ENCODE results near the gene PRRX1. TPM values are rescaled to one million over a fixed set of nuclear protein-coding genes. Genes with fewer than 3 reads are reported as not detected.
A peak's percentile ranks its signal among the peaks of the same experiment; 100 is the strongest.

PRRX1 gene
- total and polyA plus RNA-seq, 12 donors = 23.0 to 113 (median 97.7) TPM

DNA sequence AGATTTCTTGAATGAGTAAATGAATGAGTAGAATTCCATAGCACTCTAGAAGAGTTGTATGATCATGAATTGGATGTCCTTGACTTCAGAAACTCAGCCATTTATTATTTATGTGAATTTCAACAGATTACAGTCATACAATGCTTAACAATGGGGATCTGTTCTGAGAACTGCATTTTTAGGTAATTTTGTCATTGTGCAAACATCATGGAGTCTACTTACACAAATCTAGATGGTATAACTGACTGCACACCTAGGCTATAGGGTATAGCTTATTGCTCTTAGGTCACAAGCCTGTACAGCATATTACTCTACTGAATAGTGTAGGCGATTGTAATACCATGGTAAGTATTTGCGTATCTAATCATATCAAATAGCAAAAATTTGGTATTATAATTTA, 59.6 kb downstream of the PRRX1 start:
- ATAC-seq = no peak

GRCh38 chr1:170725326-170725725, 61.4 kb downstream of the PRRX1 start:
- peaks cover 5 to 32% (median 14%) of the 10 kb centered on the region in 9 donors for H3K4me1 ChIP-seq
- ATAC-seq = peak in 2 of 8 donors; percentile 32 to 50
- peak overlapping the region in 1 of 10 donors; percentile 31 for H3K27ac ChIP-seq
- H3K9me3 ChIP-seq = peaks cover 0 to 10% (median 0%) of the 10 kb centered on the region in 11 donors
- no peaks in the 10 kb centered on the region for H3K27me3 ChIP-seq
- H3K4me3 ChIP-seq = no peak overlapping the region
- peaks cover 0 to 75% (median 7%) of the 10 kb centered on the region in 9 donors for H3K36me3 ChIP-seq
- no peak for DNase-seq
- intact Hi-C loops (cut with DNase I) = no loop called here
- TF ChIP-seq, protein P1, sequence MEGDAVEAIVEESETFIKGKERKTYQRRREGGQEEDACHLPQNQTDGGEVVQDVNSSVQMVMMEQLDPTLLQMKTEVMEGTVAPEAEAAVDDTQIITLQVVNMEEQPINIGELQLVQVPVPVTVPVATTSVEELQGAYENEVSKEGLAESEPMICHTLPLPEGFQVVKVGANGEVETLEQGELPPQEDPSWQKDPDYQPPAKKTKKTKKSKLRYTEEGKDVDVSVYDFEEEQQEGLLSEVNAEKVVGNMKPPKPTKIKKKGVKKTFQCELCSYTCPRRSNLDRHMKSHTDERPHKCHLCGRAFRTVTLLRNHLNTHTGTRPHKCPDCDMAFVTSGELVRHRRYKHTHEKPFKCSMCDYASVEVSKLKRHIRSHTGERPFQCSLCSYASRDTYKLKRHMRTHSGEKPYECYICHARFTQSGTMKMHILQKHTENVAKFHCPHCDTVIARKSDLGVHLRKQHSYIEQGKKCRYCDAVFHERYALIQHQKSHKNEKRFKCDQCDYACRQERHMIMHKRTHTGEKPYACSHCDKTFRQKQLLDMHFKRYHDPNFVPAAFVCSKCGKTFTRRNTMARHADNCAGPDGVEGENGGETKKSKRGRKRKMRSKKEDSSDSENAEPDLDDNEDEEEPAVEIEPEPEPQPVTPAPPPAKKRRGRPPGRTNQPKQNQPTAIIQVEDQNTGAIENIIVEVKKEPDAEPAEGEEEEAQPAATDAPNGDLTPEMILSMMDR (IDR thresholded peaks at IDR 0.05) = no peak
- 48 to 55% methylated on average over 1 of the region's 1 CpG for WGBS, 2 donors

More for the DNA sequence above, 59.6 kb downstream of the PRRX1 start:
- Histone ChIP-seq H3K9me3 (peaks cover 0 to 10% (median 0%) of the 10 kb centered on the region in 11 donors), H3K4me1 (peaks cover 0 to 20% (median 0%) of the 10 kb centered on the region in 9 donors), H3K4me3 (no peak overlapping the region), H3K27ac (no peak overlapping the region), H3K36me3 (peaks cover 0 to 94% (median 7%) of the 10 kb centered on the region in 9 donors), H3K27me3 (no peaks in the 10 kb centered on the region)
- no peak for DNase-seq
- intact Hi-C loops (cut with DNase I) = loop anchor here in 1 of 10 donors (1.0 kb wide), 1 partner anchor 42 kb away; no protein-coding TSS in a partner anchor
- 95 to 98% methylated on average over 2 of the region's 2 CpGs for WGBS, 2 donors
- TF ChIP-seq, protein P1 (IDR thresholded peaks at IDR 0.05) = no peak

- ATAC-seq (no peak), DNase-seq (no peak)
- intact Hi-C loops (cut with DNase I) = no loop called here
- TF ChIP-seq, protein P1 (IDR thresholded peaks at IDR 0.05) = no peak
- 83 to 88% methylated on average over 5 of the region's 5 CpGs for WGBS, 2 donors
- Histone ChIP-seq H3K27me3 (no peaks in the 10 kb centered on the region), H3K4me3 (no peak overlapping the region), H3K27ac (peak overlapping the region in 3 of 10 donors; percentile 73 to 81 (median 73)), H3K9me3 (peaks cover 0 to 10% (median 0%) of the 10 kb centered on the region in 11 donors), H3K4me1 (peaks cover 5 to 50% (median 30%) of the 10 kb centered on the region in 9 donors), H3K36me3 (peaks cover 0 to 49% (median 7%) of the 10 kb centered on the region in 9 donors)
These were observed 64.0 kb downstream of the PRRX1 start for GRCh38 chr1:170727963-170728362.

GRCh38 chr1:170729225-170730002, 65.5 kb downstream of the PRRX1 start:
- ATAC-seq (peak; percentile 70 to 96 (median 90)), DNase-seq (peak in 1 of 2 donors; percentile 26)
- Histone ChIP-seq H3K27ac (peak overlapping the region; percentile 12 to 81 (median 70)), H3K4me3 (no peak overlapping the region), H3K27me3 (no peaks in the 10 kb centered on the region), H3K36me3 (peaks cover 0 to 36% (median 0%) of the 10 kb centered on the region in 9 donors), H3K9me3 (peaks cover 0 to 3% (median 0%) of the 10 kb centered on the region in 11 donors), H3K4me1 (peaks cover 5 to 62% (median 34%) of the 10 kb centered on the region in 9 donors)
- TF ChIP-seq, protein P1 (IDR thresholded peaks at IDR 0.05) = no peak
- intact Hi-C loops (cut with DNase I) = loop anchor here in 2 of 10 donors (5.0 to 10.0 kb wide), 3 partner anchors 37 to 65 kb away; partner anchors contain the start of gene PRRX1 (in 1 of the 2)
- WGBS, 2 donors = 32 to 35% methylated on average over 6 of the region's 6 CpGs

All from heart right ventricle (tissue), 16 donors.